Ovary (tissue), 9 donors: Measurements from ENCODE around the gene ASCL2. TPM values are rescaled to one million over a fixed set of nuclear protein-coding genes. Genes with fewer than 3 reads are reported as not detected.

Source experiments
- DNase-seq, 5 donors: peaks; one replicate each; pipeline ENCODE4 v3.0.0-alpha.2; 2019 to 2020
- H3K27ac ChIP-seq, 2 donors: fragments of 200-600 bp; one replicate each; pipeline versions ENCODE4 v1.5.1 to v1.8.0; 2019 to 2022
- H3K27me3 ChIP-seq: fragments of 200-600 bp; one replicate; pipeline ENCODE4 v1.8.0; 2022
- H3K36me3 ChIP-seq: fragments of 200-600 bp; sonication (generic); one replicate; pipeline ENCODE4 v1.5.1; 2019
- H3K4me1 ChIP-seq: one replicate; pipeline ENCODE4 v1.8.1; 2013; ENCODE audit warnings: mild to moderate bottlenecking, moderate library complexity; ENCODE audit not compliant: insufficient read depth
- H3K4me3 ChIP-seq: fragments of 200-600 bp; sonication (generic); one replicate; pipeline ENCODE4 v1.5.1; 2017
- H3K9me3 ChIP-seq, 2 donors: fragments of 200-600 bp in 1 of 2; sonication (generic) in 1 of 2; one replicate each; pipeline versions ENCODE4 v1.5.1 to v1.8.1; 2013 to 2019; ENCODE audit warnings: mild to moderate bottlenecking in 1 of 2, moderate library complexity in 1 of 2
- CTCF ChIP-seq, 3 donors: fragments of 450-650 bp in 2 of 3; fragments of 200-600 bp in 1 of 3; IDR thresholded peaks; one replicate each; pipeline versions ENCODE4 v1.5.1 to v1.8.0; 2016 to 2022; ENCODE audit warnings: antibody characterized with exemption in 3 of 3, mild to moderate bottlenecking in 1 of 3
- EP300 ChIP-seq: sonication (generic); formaldehyde crosslinking; IDR thresholded peaks from one replicate; pipeline ENCODE4 v1.6.1; 2017; ENCODE audit warnings: antibody characterized with exemption
- POLR2A ChIP-seq: fragments of 450-650 bp; IDR thresholded peaks from one replicate; pipeline ENCODE4 v1.6.1; 2017; ENCODE audit warnings: antibody characterized with exemption, mild to moderate bottlenecking, moderate library complexity
- WGBS, 3 donors: extraction: QIAGEN DNeasy Blood & Tissue Kit in 1 of 3; methylation state at CpG; one replicate each; pipeline versions ENCODE4 v1.1.5 to v1.1.7; 2013 to 2017; 5-methylcytosine and 5-hydroxymethylcytosine counted together
- intact Hi-C, 4 donors: fragments of 100-400 bp; cut with DNase I; formaldehyde crosslinking; loops; one replicate each; pipeline versions ENCODE4 v1.11.0 to v1.15.1; 2022 to 2023
- polyA plus RNA-seq, 2 donors: library from polyadenylated mRNA; stranded (reverse); fragments of 200-250 nt in 1 of 2; fragments of 350-450 nt in 1 of 2; fragmentation: Illumina TruSeq in 1 of 2; extraction: RNeasy Lipid Tissue Mini Kit (QIAGEN cat#74804) in 1 of 2; gene quantifications; one replicate each; pipeline ENCODE4 v1.2.3, GENCODE V29; 2013 to 2014
- total RNA-seq, 7 donors: library from RNA; depleted of rRNA in 2 of 7; stranded (reverse); fragments of >200 nt in 2 of 7; fragmentation: NEBNext Ultra II Directional in 3 of 7; extraction: Animal tissue kit (Norgen Biotek cat#: 25700) in 3 of 7; gene quantifications; one replicate each; pipeline versions ENCODE4 v1.1.0 to v1.2.4, GENCODE V29; 2016 to 2023
- donor health status: DM: no; HTN: no; CAD: no; lungs with moderate emphysema.
- donor health status: DM: no; HTN: no; CAD: no.
- donor health status: Bipolar disorder and iron deficiency.
- donor health status: DM: yes; HTN: yes; CAD: no.
- donor health status: DM: no; HTN: no; CAD: no.
- donor health status: DM: yes; HTN: yes; CAD: no.

Gene ASCL2
- total and polyA plus RNA-seq, 9 donors: 0.10 to 1.3 (median 0.24) TPM

- DNase-seq: peak in 1 of 5 donors; percentile 19
- intact Hi-C loops: no loop called here
- peaks cover 5% of the 10 kb centered on the region for H3K4me1 ChIP-seq
- no peak for TF ChIP-seq CTCF (IDR thresholded peaks at IDR 0.05)
- no peak for TF ChIP-seq EP300
- no peak for TF ChIP-seq POLR2A
- H3K9me3 ChIP-seq: no peaks in the 10 kb centered on the region
- WGBS, 3 donors: 89 to 93% (median 93%) methylated on average over 26 of the region's 26 CpGs
- peaks cover 4% of the 10 kb centered on the region for H3K27me3 ChIP-seq
- no peaks in the 10 kb centered on the region for H3K36me3 ChIP-seq
- H3K27ac ChIP-seq: no peak overlapping the region
- no peak overlapping the region for H3K4me3 ChIP-seq
Measured at GRCh38 chr11:2266586-2267305, 3.6 kb downstream of the ASCL2 start.

GRCh38 chr11:2265854-2266585, 4.4 kb downstream of the ASCL2 start:
- TF ChIP-seq CTCF (IDR thresholded peaks at IDR 0.05): no peak
- TF ChIP-seq EP300: no peak
- no peak for TF ChIP-seq POLR2A
- H3K27me3 ChIP-seq: peaks cover 4% of the 10 kb centered on the region
- H3K4me1 ChIP-seq: peaks cover 4% of the 10 kb centered on the region
- no peaks in the 10 kb centered on the region for H3K9me3 ChIP-seq
- H3K4me3 ChIP-seq: no peak overlapping the region
- no peak overlapping the region for H3K27ac ChIP-seq
- intact Hi-C loops: no loop called here
- H3K36me3 ChIP-seq: no peaks in the 10 kb centered on the region
- peak in 1 of 5 donors; percentile 15 for DNase-seq
- WGBS, 3 donors: 81 to 85% (median 84%) methylated on average over 24 of the region's 24 CpGs

GRCh38 chr11:2265396-2265795, 5.0 kb downstream of the ASCL2 start:
- intact Hi-C loops: no loop called here
- Histone ChIP-seq H3K36me3 (no peaks in the 10 kb centered on the region), H3K9me3 (no peaks in the 10 kb centered on the region), H3K4me1 (peaks cover 1% of the 10 kb centered on the region), H3K4me3 (no peak overlapping the region), H3K27me3 (no peaks in the 10 kb centered on the region), H3K27ac (no peak overlapping the region)
- TF ChIP-seq CTCF (IDR thresholded peaks at IDR 0.05): no peak
- no peak for TF ChIP-seq EP300
- TF ChIP-seq POLR2A: no peak
- peak in 1 of 5 donors; percentile 14 for DNase-seq
- WGBS, 3 donors: 52 to 68% (median 57%) methylated on average over 2 of the region's 2 CpGs

GRCh38 chr11:2264366-2265053, 5.9 kb downstream of the ASCL2 start:
- H3K27ac ChIP-seq: no peak overlapping the region
- H3K4me1 ChIP-seq: no peaks in the 10 kb centered on the region
- no peak for TF ChIP-seq CTCF (IDR thresholded peaks at IDR 0.05)
- TF ChIP-seq POLR2A: no peak
- no peak for TF ChIP-seq EP300
- H3K27me3 ChIP-seq: no peaks in the 10 kb centered on the region
- no peaks in the 10 kb centered on the region for H3K9me3 ChIP-seq
- no peaks in the 10 kb centered on the region for H3K36me3 ChIP-seq
- no peak overlapping the region for H3K4me3 ChIP-seq
- intact Hi-C loops: no loop called here
- DNase-seq: peak in 1 of 5 donors; percentile 17
- WGBS, 3 donors: 82 to 86% (median 83%) methylated on average over 22 of the region's 22 CpGs
